CD8-positive, alpha-beta memory T cell (primary cell): ENCODE measurements around the gene BDH1. TPM values are rescaled to one million over a fixed set of nuclear protein-coding genes. Genes with fewer than 3 reads are reported as not detected.

Experiments
- CTCF ChIA-PET: fragments of 350-600 bp; sonication (Branson Sonifier 250); formaldehyde crosslinking; loops from one replicate; lab custom pipeline; 2021; ENCODE audit warnings: antibody characterized with exemption; lab: Charles Lee
- POLR2A ChIA-PET: fragments of 350-600 bp; sonication (Branson Sonifier 250); formaldehyde crosslinking; loops from one replicate; lab custom pipeline; 2021; ENCODE audit warnings: antibody characterized with exemption; lab: Charles Lee
- DNase-seq, 5 donors: peaks; one replicate each; pipeline versions ENCODE4 v3.0.0 to v3.0.0-alpha.2; 2020 to 2022; ENCODE audit warnings: mixed read lengths in 1 of 5
- H3K27ac ChIP-seq: one replicate; pipeline ENCODE4 v1.7.0; 2013; ENCODE audit warnings: low read depth, mild to moderate bottlenecking, low read length, moderate library complexity
- H3K27me3 ChIP-seq: 2 replicates; pipeline ENCODE4 v1.7.0; 2013; ENCODE audit warnings: low read length, mild to moderate bottlenecking; ENCODE audit not compliant: insufficient read depth, poor library complexity, severe bottlenecking
- H3K36me3 ChIP-seq: 2 replicates; pipeline ENCODE4 v1.7.0; 2013; ENCODE audit warnings: mild to moderate bottlenecking, low read length, moderate library complexity; ENCODE audit not compliant: insufficient read depth
- H3K4me1 ChIP-seq: 2 replicates; pipeline ENCODE4 v1.7.0; 2013; ENCODE audit warnings: mild to moderate bottlenecking, low read length, moderate library complexity; ENCODE audit not compliant: insufficient read depth
- H3K4me3 ChIP-seq: 2 replicates; pipeline ENCODE4 v1.7.0; 2013; ENCODE audit warnings: mild to moderate bottlenecking, low read length
- H3K9me3 ChIP-seq: 2 replicates; pipeline ENCODE4 v1.7.0; 2013; ENCODE audit warnings: mild to moderate bottlenecking, low read length
- H3K27ac Mint-ChIP-seq, 8 donors: one replicate each; pipeline ENCODE4 v1.8.0; 2020 to 2021; ENCODE audit warnings: mixed read lengths in 8 of 8, mild to moderate bottlenecking in 6 of 8, inconsistent platforms in 3 of 8, moderate library complexity in 3 of 8
- H3K27me3 Mint-ChIP-seq, 2 donors: one replicate each; pipeline ENCODE4 v1.8.0; 2020 to 2021; ENCODE audit warnings: mixed read lengths in 2 of 2, mild to moderate bottlenecking in 1 of 2, moderate library complexity in 1 of 2
- H3K36me3 Mint-ChIP-seq, 3 donors: one replicate each; pipeline ENCODE4 v1.8.0; 2020 to 2021; ENCODE audit warnings: mixed read lengths in 3 of 3, inconsistent platforms in 1 of 3, mild to moderate bottlenecking in 1 of 3
- H3K4me1 Mint-ChIP-seq, 3 donors: one replicate each; pipeline ENCODE4 v1.8.0; 2020 to 2021; ENCODE audit warnings: mixed read lengths in 3 of 3, inconsistent platforms in 1 of 3, mild to moderate bottlenecking in 1 of 3
- H3K4me3 Mint-ChIP-seq, 7 donors: one replicate each; pipeline ENCODE4 v1.8.0; 2020 to 2021; ENCODE audit warnings: mixed read lengths in 7 of 7, mild to moderate bottlenecking in 6 of 7, moderate library complexity in 4 of 7, inconsistent platforms in 2 of 7
- H3K9me3 Mint-ChIP-seq, 5 donors: one replicate each; pipeline ENCODE4 v1.8.0; 2020 to 2022; ENCODE audit warnings: mixed read lengths in 5 of 5, mild to moderate bottlenecking in 3 of 5, moderate library complexity in 2 of 5, inconsistent platforms in 1 of 5
- polyA plus RNA-seq: library from polyadenylated mRNA; unstranded; fragments of 300-500 nt; fragmentation: Illumina TruSeq; gene quantifications from one replicate; pipeline ENCODE4 v1.2.3, GENCODE V29; 2021
- total RNA-seq, 2 experiments: library from RNA; stranded (reverse); gene quantifications; one replicate each; pipeline ENCODE4 v1.2.3, GENCODE V29; 2021

BDH1 gene
- total and polyA plus RNA-seq, 3 experiments from 2014 or later: 21.4 to 64.6 (median 59.3) TPM

DNA sequence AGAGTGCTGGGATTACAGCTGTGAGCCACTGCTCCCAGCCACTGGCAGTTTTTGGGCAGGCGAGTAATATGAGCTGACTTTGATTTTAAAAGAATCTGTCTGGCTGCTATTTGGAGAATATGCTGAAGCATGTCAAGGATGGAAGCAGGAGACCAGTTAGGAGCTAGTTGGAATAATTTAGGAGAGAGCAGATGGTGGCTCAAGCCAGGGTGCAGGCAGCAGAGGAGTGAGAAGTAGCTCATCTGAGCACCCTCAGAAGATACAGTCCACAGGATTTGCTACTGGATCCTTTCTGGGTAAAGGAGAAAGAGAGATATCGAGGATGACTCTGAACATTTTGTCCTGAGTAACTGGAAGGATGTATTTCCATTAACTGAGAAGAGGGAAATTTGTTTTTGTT lies 30.4 kb upstream of the BDH1 start:
- H3K9me3 Mint-ChIP-seq: no peaks in the 10 kb centered on the region
- H3K4me1 Mint-ChIP-seq: no peaks in the 10 kb centered on the region
- no peak overlapping the region for H3K4me3 Mint-ChIP-seq
- no peaks in the 10 kb centered on the region for H3K9me3 ChIP-seq
- no peaks in the 10 kb centered on the region for H3K36me3 Mint-ChIP-seq
- no peaks in the 10 kb centered on the region for H3K4me1 ChIP-seq
- no peaks in the 10 kb centered on the region for H3K27me3 ChIP-seq
- POLR2A ChIA-PET: interaction anchor here (0.5 kb wide), 1 partner anchor 22 kb away, joined by 4 read pairs; no protein-coding TSS in a partner anchor
- no peaks in the 10 kb centered on the region for H3K36me3 ChIP-seq
- H3K27me3 Mint-ChIP-seq: peaks cover 2 to 3% of the 10 kb centered on the region in 2 donors
- CTCF ChIA-PET: interaction anchor here (4.7 kb wide), 1 partner anchor 13 kb away, joined by 16 read pairs; no protein-coding TSS in a partner anchor
- no peak overlapping the region for H3K27ac ChIP-seq
- H3K27ac Mint-ChIP-seq: peak overlapping the region in 1 of 8 donors; percentile 60
- no peak for DNase-seq
- H3K4me3 ChIP-seq: no peak overlapping the region

DNA sequence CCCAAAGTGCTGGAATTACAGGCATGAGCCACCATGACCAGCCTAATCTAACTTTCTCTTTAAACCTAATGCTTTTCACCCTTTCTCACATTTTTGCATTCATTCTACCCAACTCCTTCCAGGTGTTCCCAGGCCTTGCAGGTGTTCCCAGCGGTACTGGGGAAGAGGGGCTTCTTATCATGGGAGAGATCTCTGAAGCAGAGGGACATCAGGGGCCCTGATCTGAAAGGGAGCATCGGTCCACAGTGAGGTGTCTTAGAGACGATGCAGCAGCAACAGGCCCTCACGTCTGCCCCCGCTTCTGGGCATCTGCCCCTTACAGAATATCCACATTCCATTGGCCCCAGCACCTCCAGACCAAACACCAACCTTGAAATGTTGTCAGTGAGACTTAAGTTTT lies 29.0 kb upstream of the BDH1 start:
- CTCF ChIA-PET: interaction anchor here (4.7 kb wide), 1 partner anchor 14 kb away, joined by 16 read pairs; no protein-coding TSS in a partner anchor
- Histone ChIP-seq H3K4me1 (no peaks in the 10 kb centered on the region), H3K27ac (no peak overlapping the region), H3K27me3 (no peaks in the 10 kb centered on the region), H3K4me3 (no peak overlapping the region), H3K36me3 (no peaks in the 10 kb centered on the region), H3K9me3 (no peaks in the 10 kb centered on the region)
- Mint-ChIP-seq H3K4me3 (no peak overlapping the region), H3K9me3 (no peaks in the 10 kb centered on the region), H3K27ac (no peak overlapping the region), H3K27me3 (peaks cover 2 to 3% of the 10 kb centered on the region in 2 donors), H3K4me1 (no peaks in the 10 kb centered on the region), H3K36me3 (no peaks in the 10 kb centered on the region)
- POLR2A ChIA-PET: no interaction called here
- no peak for DNase-seq

DNA sequence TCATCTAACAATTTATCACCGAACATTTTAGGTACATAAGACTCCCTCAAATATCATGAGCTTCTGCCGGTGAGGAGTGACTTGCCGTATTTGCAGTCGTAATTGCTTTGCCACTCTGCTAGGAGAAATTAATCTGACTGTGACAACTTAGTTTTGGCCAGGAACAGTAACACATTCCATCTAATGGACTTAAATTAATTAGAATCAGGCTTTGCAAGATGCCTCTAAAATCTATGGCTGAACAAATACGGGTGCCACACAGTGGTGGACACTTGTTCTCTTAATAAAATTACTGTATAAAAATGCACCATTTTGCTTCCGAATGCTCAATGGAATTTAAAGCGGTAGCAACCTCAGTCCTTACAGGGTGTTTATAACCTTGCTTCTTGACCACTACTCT lies 27.6 kb upstream of the BDH1 start:
- no peak overlapping the region for H3K27ac ChIP-seq
- POLR2A ChIA-PET: no interaction called here
- Mint-ChIP-seq H3K27ac (no peak overlapping the region), H3K27me3 (peaks cover 2 to 3% of the 10 kb centered on the region in 2 donors), H3K4me3 (no peak overlapping the region), H3K36me3 (no peaks in the 10 kb centered on the region), H3K9me3 (no peaks in the 10 kb centered on the region), H3K4me1 (no peaks in the 10 kb centered on the region)
- no peak overlapping the region for H3K4me3 ChIP-seq
- no peaks in the 10 kb centered on the region for H3K27me3 ChIP-seq
- DNase-seq: no peak
- H3K9me3 ChIP-seq: no peaks in the 10 kb centered on the region
- H3K36me3 ChIP-seq: no peaks in the 10 kb centered on the region
- H3K4me1 ChIP-seq: no peaks in the 10 kb centered on the region
- CTCF ChIA-PET: interaction anchor here (0.7 to 1.7 kb wide), 2 partner anchors 16 to 188 kb away, joined by 3 to 5 read pairs; no protein-coding TSS in a partner anchor

DNA sequence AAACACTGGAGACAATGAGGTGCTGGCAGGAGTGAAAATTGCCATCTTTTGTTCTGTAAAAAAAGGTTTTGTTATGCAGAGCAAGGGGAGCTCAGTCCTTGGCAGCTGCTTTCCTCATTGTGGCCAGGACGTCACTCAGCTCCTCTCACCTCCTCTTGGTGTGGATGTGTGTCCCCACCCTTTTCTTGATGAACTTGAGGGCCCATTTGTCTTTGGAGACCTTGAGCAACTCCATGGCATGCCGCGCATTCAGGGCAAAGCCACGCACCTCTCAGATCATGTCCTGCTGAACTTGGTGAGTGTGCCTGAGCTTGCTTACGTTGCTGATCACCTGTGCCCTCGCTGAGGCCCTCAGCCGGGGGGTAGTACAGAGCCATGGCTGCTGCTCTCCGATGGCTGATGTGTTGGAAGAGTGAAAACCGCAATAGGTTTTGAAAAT lies 24.5 kb upstream of the BDH1 start:
- Mint-ChIP-seq H3K4me1 (no peaks in the 10 kb centered on the region), H3K27ac (peak overlapping the region in 1 of 8 donors; percentile 66), H3K36me3 (no peaks in the 10 kb centered on the region), H3K4me3 (no peak overlapping the region), H3K9me3 (no peaks in the 10 kb centered on the region), H3K27me3 (peaks cover 0 to 3% of the 10 kb centered on the region in 2 donors)
- H3K4me3 ChIP-seq: no peak overlapping the region
- DNase-seq: no peak
- H3K27me3 ChIP-seq: no peaks in the 10 kb centered on the region
- no peak overlapping the region for H3K27ac ChIP-seq
- no peaks in the 10 kb centered on the region for H3K36me3 ChIP-seq
- ChIA-PET POLR2A (no interaction called here), CTCF (no interaction called here)
- no peaks in the 10 kb centered on the region for H3K9me3 ChIP-seq
- no peaks in the 10 kb centered on the region for H3K4me1 ChIP-seq

DNA sequence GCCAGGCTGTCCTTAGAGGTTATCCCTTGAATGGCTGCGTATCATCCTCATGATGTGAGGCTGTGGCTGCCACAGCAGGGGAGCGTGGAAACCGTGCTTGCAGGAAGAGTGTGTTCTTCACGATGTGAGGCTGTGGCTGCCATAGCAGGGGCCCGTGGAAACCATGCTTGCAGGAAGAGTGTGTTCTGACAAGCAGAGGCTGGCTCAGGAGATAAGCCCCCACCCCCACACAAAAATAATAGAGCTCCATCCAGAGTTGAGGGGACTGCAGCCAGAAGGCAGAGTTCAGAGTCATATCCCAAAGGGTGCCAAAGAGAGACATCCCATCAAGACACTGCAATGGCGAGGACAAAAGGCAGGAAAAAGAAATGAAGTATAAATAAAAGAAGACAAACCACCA lies 22.6 kb upstream of the BDH1 start:
- Histone ChIP-seq H3K4me1 (no peaks in the 10 kb centered on the region), H3K4me3 (no peak overlapping the region), H3K36me3 (no peaks in the 10 kb centered on the region), H3K9me3 (no peaks in the 10 kb centered on the region), H3K27ac (no peak overlapping the region), H3K27me3 (no peaks in the 10 kb centered on the region)
- Mint-ChIP-seq H3K27me3 (peaks cover 0 to 8% of the 10 kb centered on the region in 2 donors), H3K36me3 (no peaks in the 10 kb centered on the region), H3K9me3 (no peaks in the 10 kb centered on the region), H3K4me1 (no peaks in the 10 kb centered on the region), H3K27ac (peak overlapping the region in 1 of 8 donors; percentile 85), H3K4me3 (no peak overlapping the region)
- ChIA-PET CTCF (no interaction called here), POLR2A (no interaction called here)
- DNase-seq: no peak

DNA sequence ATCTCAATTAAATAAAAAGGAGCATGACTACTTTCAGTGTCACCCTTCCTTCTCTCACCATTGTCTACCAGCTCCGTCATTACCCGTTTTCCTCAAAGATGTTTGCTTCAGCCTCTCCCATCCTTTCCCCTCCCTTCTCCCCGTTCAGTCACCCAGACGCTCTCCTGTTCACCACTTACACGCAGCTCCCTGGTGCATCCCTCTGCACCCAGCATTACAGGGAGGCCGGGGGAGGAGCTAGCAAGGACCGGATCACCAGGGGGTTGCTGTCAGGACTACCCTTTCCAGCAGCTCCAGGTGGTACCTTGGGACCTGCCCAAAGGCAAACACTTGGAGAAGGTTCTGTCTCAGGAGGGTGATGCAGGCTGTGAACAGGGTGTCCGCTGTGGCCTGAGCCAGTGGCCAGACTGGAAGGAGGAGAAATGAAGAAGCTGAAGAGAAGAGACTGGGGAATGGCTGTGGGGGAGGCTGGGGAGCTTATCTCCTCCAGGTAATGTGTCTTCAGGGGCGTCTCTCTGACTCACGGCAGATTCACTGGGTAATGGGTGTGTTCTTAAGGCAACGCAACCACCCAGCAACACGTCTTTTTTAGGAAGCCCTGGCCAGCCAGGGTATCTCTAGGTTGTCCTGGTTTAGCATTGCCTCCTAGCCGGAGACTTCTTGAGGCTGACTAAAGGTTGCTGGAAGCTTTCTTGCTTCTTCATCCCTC lies 21.8 kb upstream of the BDH1 start:
- Histone ChIP-seq H3K27ac (no peak overlapping the region), H3K9me3 (no peaks in the 10 kb centered on the region), H3K4me1 (no peaks in the 10 kb centered on the region), H3K27me3 (no peaks in the 10 kb centered on the region), H3K4me3 (no peak overlapping the region), H3K36me3 (no peaks in the 10 kb centered on the region)
- Mint-ChIP-seq H3K36me3 (no peaks in the 10 kb centered on the region), H3K4me3 (no peak overlapping the region), H3K27me3 (peaks cover 0 to 12% of the 10 kb centered on the region in 2 donors), H3K4me1 (no peaks in the 10 kb centered on the region), H3K27ac (no peak overlapping the region), H3K9me3 (no peaks in the 10 kb centered on the region)
- CTCF ChIA-PET: interaction anchor here (0.9 kb wide), 1 partner anchor 8 kb away, joined by 3 read pairs; no protein-coding TSS in a partner anchor
- POLR2A ChIA-PET: no interaction called here
- DNase-seq: no peak

DNA sequence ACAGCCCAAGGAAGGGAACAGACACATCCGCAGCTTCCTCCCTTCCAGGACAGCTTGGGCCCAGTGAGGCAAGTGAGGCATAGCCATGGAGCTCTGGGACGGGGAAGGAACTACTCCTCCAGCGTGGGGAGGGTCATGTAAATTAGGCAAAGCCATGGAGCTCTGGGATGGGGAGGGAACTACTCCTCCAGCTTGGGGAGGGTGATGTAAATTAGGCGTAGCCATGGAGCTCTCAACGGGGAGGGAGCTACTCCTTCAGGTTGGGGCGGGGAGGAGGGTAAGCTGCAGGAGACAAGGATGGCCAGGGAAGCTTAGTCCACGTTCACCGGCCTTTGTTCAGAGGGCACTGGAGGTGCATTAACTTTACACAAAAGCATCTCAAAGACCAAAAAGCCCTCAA lies 21.1 kb upstream of the BDH1 start:
- H3K4me3 ChIP-seq: no peak overlapping the region
- ChIA-PET POLR2A (no interaction called here), CTCF (interaction anchor here (0.9 kb wide), 1 partner anchor 8 kb away, joined by 3 read pairs; no protein-coding TSS in a partner anchor)
- no peaks in the 10 kb centered on the region for H3K27me3 ChIP-seq
- H3K4me3 Mint-ChIP-seq: no peak overlapping the region
- no peaks in the 10 kb centered on the region for H3K4me1 ChIP-seq
- no peaks in the 10 kb centered on the region for H3K9me3 Mint-ChIP-seq
- H3K36me3 Mint-ChIP-seq: no peaks in the 10 kb centered on the region
- H3K9me3 ChIP-seq: no peaks in the 10 kb centered on the region
- peaks cover 0 to 12% of the 10 kb centered on the region in 2 donors for H3K27me3 Mint-ChIP-seq
- DNase-seq: no peak
- no peak overlapping the region for H3K27ac ChIP-seq
- no peak overlapping the region for H3K27ac Mint-ChIP-seq
- no peaks in the 10 kb centered on the region for H3K4me1 Mint-ChIP-seq
- H3K36me3 ChIP-seq: no peaks in the 10 kb centered on the region

DNA sequence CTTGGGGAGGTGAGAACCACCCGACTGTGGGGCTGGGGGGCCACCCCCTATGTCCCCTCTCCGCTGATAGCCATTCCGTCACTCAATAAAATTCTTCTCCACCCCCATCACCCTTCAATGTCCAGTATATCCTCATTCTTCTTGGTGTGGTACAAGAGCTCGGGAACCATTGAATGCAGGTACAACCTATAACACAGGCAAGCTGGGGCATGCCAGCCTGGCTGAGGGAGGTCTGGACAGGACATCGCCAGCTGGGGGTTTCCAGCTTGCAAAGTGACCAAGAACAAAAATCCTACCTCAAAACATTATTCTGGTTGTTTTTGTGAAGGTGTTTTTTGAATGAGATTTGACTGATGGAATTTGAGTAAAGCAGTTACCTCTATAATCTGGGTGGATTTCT lies 19.6 kb upstream of the BDH1 start:
- no peaks in the 10 kb centered on the region for H3K4me1 ChIP-seq
- peaks cover 3 to 12% of the 10 kb centered on the region in 2 donors for H3K27me3 Mint-ChIP-seq
- H3K27ac Mint-ChIP-seq: no peak overlapping the region
- no peak overlapping the region for H3K4me3 Mint-ChIP-seq
- H3K36me3 Mint-ChIP-seq: peaks cover 0 to 2% (median 0%) of the 10 kb centered on the region in 3 donors
- H3K9me3 ChIP-seq: no peaks in the 10 kb centered on the region
- DNase-seq: no peak
- no peaks in the 10 kb centered on the region for H3K4me1 Mint-ChIP-seq
- POLR2A ChIA-PET: no interaction called here
- no peaks in the 10 kb centered on the region for H3K27me3 ChIP-seq
- no peaks in the 10 kb centered on the region for H3K36me3 ChIP-seq
- peaks cover 0 to 3% (median 0%) of the 10 kb centered on the region in 5 donors for H3K9me3 Mint-ChIP-seq
- no peak overlapping the region for H3K4me3 ChIP-seq
- H3K27ac ChIP-seq: no peak overlapping the region
- CTCF ChIA-PET: interaction anchor here (1.5 kb wide), 1 partner anchor 24 kb away, joined by 4 read pairs; no protein-coding TSS in a partner anchor
